ENCODE measurements around the gene PTAR1. TPM values are rescaled to one million over a fixed set of nuclear protein-coding genes. Genes with fewer than 3 reads are reported as not detected.

Gene PTAR1
- total RNA-seq, 1 experiment from 2014 or later, result 32.2 TPM

DNA sequence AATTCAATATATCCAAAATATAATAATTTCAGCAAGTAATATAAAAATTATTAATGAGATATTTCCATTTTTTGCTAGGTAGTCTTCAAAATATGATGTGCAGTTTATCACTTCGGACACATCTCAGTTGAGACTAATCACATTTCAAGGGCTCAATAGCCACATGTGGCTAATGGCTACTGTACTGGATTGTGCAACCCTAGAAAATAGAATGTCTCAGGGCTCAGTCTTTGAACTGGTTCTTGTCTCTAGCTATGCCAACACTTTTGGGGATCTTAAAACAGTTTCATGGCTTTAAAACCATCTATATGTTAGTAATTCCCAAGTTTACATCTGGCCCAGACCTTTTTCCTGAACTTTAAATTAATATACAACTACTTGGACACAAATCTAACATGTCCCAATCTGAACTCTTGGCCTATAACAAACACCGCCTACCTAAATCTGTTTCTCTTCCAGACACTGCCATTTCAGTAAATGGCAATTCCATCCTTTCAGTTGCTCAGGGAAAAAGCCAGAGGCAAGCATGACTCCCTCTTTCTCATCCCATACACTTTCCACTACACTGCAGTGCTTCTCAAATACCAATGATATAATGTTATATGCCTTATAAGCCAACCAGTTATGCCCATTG lies 18.8 kb downstream of the PTAR1 start:
- ATAC-seq (no peak), DNase-seq (ENCODE audit: low read depth, low spot score) (no peak)
- Histone ChIP-seq H3K4me1 (ENCODE audit: control insufficient read depth in 1 of 2, insufficient read depth in 2 of 2, low read length in 2 of 2) (no peaks in the 10 kb centered on the region), H2AFZ (ENCODE audit: low read depth, low read length, poor library complexity, severe bottlenecking) (no peak overlapping the region), H3K36me3 (ENCODE audit: control insufficient read depth in 1 of 2, insufficient read depth in 2 of 2, low read length in 2 of 2) (no peaks in the 10 kb centered on the region), H3K9me3 (ENCODE audit: control insufficient read depth in 1 of 2, insufficient read depth in 1 of 2, low read depth in 1 of 2, low read length in 2 of 2) (no peaks in the 10 kb centered on the region), H3K27ac (ENCODE audit: low read depth, low read length) (no peak overlapping the region), H3K9ac (ENCODE audit: low read length) (no peak overlapping the region), H3K79me2 (ENCODE audit: insufficient read depth, low read length) (peaks cover 25% of the 10 kb centered on the region), H3K9me2 (ENCODE audit: insufficient read depth) (no peaks in the 10 kb centered on the region), H4K20me1 (ENCODE audit: insufficient read depth) (no peaks in the 10 kb centered on the region), H3K27me3 (ENCODE audit: insufficient read depth, low read length) (no peaks in the 10 kb centered on the region), H3K4me2 (ENCODE audit: low read length) (no peak overlapping the region), H3K4me3 (replicated peaks in 1 of 2; ENCODE audit: low read depth in 1 of 2, low read length in 2 of 2) (no peak overlapping the region)
- CTCF ChIA-PET, result no interaction called here
- no TSS peak for BruUV-seq (replicated peaks)
- RAD21 ChIA-PET (ENCODE audit: low non-redundant PET in 1 of 2, low total read pairs in 2 of 2, uncharacterized antibody in 2 of 2, unreplicated experiment in 2 of 2), result no interaction called here
- TF ChIP-seq ZFX (IDR thresholded peaks at IDR 0.05) (no peak), POLR2AphosphoS5 (IDR thresholded peaks at IDR 0.05; ENCODE audit: low read depth, low read length) (no peak), JUND (IDR thresholded peaks at IDR 0.05) (no peak), SP1 (IDR thresholded peaks at IDR 0.05; ENCODE audit: low read depth) (no peak), EZH2 (IDR thresholded peaks at IDR 0.05) (no peak), RAD21 (IDR thresholded peaks at IDR 0.05; ENCODE audit: low read depth) (no peak), POLR2A (IDR thresholded peaks at IDR 0.05; ENCODE audit: borderline replicate concordance, extremely low read depth, insufficient read depth, insufficient read length) (no peak)
- POLR2A ChIA-PET, result no interaction called here
- intact Hi-C loops (cut with micrococcal nuclease), result no loop called here

DNA sequence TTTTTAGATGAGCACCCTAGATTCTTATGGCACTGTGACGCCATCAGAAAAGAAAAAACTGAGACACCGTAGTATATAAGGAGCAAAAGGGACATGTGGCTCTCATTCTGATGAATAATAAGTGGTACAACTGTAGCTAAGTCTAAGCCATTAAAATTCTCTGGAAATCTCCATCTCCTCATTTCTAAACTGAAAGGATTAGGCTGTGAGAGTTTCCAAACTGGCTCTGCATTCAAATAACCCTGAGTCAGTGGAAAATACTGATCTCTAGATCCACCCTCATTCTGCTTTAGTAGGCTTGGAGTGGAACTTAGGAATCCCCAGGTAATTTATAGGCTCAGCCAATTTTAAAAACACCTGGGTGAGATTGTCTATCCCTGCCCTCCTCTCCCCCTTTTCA lies 28.5 kb downstream of the PTAR1 start:
- ATAC-seq (no peak), DNase-seq (ENCODE audit: low read depth, low spot score) (no peak)
- no peak overlapping the region for H3K4me2 ChIP-seq (ENCODE audit: low read length)
- H3K9ac ChIP-seq (ENCODE audit: low read length), result no peak overlapping the region
- no peaks in the 10 kb centered on the region for H3K9me3 ChIP-seq (ENCODE audit: control insufficient read depth in 1 of 2, insufficient read depth in 1 of 2, low read depth in 1 of 2, low read length in 2 of 2)
- H2AFZ ChIP-seq (ENCODE audit: low read depth, low read length, poor library complexity, severe bottlenecking), result no peak overlapping the region
- no peaks in the 10 kb centered on the region for H3K27me3 ChIP-seq (ENCODE audit: insufficient read depth, low read length)
- BruUV-seq (replicated peaks), result no TSS peak
- H3K27ac ChIP-seq (ENCODE audit: low read depth, low read length), result no peak overlapping the region
- POLR2A ChIA-PET, result no interaction called here
- TF ChIP-seq EZH2phosphoT487 (IDR thresholded peaks at IDR 0.05; ENCODE audit: borderline replicate concordance), result no peak
- TF ChIP-seq, protein P1, sequence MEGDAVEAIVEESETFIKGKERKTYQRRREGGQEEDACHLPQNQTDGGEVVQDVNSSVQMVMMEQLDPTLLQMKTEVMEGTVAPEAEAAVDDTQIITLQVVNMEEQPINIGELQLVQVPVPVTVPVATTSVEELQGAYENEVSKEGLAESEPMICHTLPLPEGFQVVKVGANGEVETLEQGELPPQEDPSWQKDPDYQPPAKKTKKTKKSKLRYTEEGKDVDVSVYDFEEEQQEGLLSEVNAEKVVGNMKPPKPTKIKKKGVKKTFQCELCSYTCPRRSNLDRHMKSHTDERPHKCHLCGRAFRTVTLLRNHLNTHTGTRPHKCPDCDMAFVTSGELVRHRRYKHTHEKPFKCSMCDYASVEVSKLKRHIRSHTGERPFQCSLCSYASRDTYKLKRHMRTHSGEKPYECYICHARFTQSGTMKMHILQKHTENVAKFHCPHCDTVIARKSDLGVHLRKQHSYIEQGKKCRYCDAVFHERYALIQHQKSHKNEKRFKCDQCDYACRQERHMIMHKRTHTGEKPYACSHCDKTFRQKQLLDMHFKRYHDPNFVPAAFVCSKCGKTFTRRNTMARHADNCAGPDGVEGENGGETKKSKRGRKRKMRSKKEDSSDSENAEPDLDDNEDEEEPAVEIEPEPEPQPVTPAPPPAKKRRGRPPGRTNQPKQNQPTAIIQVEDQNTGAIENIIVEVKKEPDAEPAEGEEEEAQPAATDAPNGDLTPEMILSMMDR (IDR thresholded peaks at IDR 0.05 in 2 of 3, conservative IDR thresholded peaks at IDR 0.05 in 1 of 3; ENCODE audit: borderline replicate concordance in 1 of 3, insufficient read depth in 1 of 3, low read depth in 2 of 3, low read length in 2 of 3), result no peak
- TF ChIP-seq EGR1 (IDR thresholded peaks at IDR 0.05; ENCODE audit: low read depth), result no peak
- no peak for TF ChIP-seq ZFX (IDR thresholded peaks at IDR 0.05)
- TF ChIP-seq, protein P2, sequence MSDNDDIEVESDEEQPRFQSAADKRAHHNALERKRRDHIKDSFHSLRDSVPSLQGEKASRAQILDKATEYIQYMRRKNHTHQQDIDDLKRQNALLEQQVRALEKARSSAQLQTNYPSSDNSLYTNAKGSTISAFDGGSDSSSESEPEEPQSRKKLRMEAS (IDR thresholded peaks at IDR 0.05), result no peak
- TF ChIP-seq SIN3A (IDR thresholded peaks at IDR 0.05; ENCODE audit: low read depth), result no peak
- no peak for TF ChIP-seq CEBPB (IDR thresholded peaks at IDR 0.05; ENCODE audit: low read depth)
- no peak overlapping the region for H3K4me3 ChIP-seq (replicated peaks in 1 of 2; ENCODE audit: low read depth in 1 of 2, low read length in 2 of 2)
- H3K4me1 ChIP-seq (ENCODE audit: control insufficient read depth in 1 of 2, insufficient read depth in 2 of 2, low read length in 2 of 2), result no peaks in the 10 kb centered on the region
- intact Hi-C loops (cut with micrococcal nuclease), result no loop called here
- CTCF ChIA-PET, result no interaction called here
- RAD21 ChIA-PET (ENCODE audit: low non-redundant PET in 1 of 2, low total read pairs in 2 of 2, uncharacterized antibody in 2 of 2, unreplicated experiment in 2 of 2), result no interaction called here
- H4K20me1 ChIP-seq (ENCODE audit: insufficient read depth), result no peaks in the 10 kb centered on the region; the same call in 1 of the 2 replicates
- H3K36me3 ChIP-seq (ENCODE audit: control insufficient read depth in 1 of 2, insufficient read depth in 2 of 2, low read length in 2 of 2), result peaks cover 10 to 12% of the 10 kb centered on the region in 2 experiments; a peak in 3 of 4 replicates
- H3K79me2 ChIP-seq (ENCODE audit: insufficient read depth, low read length), result no peaks in the 10 kb centered on the region
- no peaks in the 10 kb centered on the region for H3K9me2 ChIP-seq (ENCODE audit: insufficient read depth)
